GM20000 (cell line): ENCODE measurements around the gene AMER1.

ENCODE experiments used
- DNase-seq: peaks from one replicate; pipeline ENCODE4 v3.0.0; 2012; ENCODE audit warnings: low spot score
- CTCF ChIP-seq: IDR thresholded peaks from 2 replicates; pipeline ENCODE4 v1.5.1; 2012; ENCODE audit warnings: mild to moderate bottlenecking, control low read depth; ENCODE audit errors: extremely low read depth, missing control alignments

Gene AMER1

GRCh38 chrX:64192040-64192439 lies 13.5 kb downstream of the AMER1 start:
- DNase-seq, result no peak
- no peak for TF ChIP-seq CTCF

DNA sequence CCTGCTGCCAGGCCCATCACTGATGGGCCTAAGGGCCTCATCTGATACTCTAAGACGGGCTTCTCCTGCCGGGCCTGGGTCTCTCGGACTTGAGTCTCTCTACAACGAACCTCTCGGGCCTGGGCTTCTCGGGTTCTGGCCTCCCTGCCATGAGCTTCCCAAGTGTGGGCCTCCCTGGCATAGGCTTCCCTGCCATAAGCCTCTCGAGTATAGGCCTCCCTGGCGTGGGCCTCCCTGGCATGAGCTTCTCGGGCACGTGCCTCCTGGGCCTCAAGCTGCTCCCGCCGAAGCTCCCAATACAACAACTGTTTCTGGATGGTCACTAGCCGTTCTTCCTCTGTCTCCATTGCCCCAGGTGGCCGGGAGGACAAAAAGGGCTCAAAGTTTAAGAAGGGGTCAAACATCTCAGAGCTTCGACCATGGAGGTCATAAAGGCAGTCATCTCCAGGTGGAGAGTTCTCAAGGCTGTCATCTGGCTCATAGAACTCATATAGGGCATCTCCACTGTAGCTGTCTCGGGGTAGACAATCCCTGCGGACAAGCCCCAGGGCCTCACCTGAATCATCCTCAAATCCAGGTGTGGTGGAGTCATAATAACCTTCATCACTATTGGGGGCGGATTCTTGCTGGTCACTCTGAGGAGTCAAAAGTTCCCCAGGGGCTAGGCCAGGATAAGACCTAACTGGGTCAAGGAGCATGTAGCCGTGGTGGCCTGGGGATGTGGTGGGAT lies 14.1 kb downstream of the AMER1 start:
- no peak for TF ChIP-seq CTCF
- no peak for DNase-seq

DNA sequence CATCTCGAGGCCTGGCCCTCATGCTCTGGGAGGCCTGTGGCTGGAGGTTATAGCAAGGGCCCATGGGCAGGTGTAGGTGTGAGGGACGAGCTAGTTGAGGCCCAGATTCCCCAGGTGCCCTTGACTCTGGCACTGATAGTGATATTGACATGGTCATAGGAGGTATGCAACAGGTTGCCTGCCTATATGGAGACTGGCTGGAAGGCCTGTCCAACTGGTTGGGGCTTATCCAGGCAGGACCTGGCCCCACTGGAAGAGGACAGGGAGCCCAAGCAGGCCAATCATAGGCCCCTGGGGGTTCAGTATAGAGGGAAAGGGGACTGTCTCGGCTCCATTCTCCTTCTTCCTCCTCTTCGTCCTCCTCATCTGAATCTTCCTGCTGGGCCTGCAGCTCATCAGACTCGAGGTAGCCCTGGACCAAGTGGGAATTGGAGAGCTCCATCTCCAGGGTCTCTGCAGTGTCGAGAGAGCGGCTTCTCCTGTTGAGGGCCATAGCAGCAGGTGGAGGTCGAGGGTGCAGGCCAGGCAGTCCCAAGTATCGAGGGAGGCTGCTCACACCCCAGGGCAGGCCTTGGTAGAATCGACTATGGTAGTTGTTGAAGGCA lies 15.3 kb downstream of the AMER1 start:
- no peak for TF ChIP-seq CTCF
- DNase-seq, result no peak

DNA sequence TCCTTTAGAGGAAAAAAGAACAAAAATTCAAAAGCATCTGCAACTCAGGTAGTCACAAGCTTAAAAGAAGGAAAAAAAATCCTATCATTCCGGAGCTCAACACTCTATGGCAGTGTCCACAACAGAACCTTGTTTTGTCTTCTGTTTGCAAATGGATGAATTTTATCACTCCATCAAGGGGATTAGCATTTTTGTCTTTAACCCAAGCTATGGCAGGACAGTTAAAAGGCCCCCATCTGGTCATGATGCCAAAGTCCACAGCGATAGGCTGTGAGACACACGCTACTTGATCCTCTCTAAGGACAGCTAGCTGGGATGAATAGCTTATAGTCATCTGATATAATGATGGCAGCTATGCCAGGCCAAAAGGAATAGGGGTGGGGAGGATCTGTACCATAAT lies 16.6 kb downstream of the AMER1 start:
- DNase-seq, result no peak

GRCh38 chrX:64187762-64188150 lies 17.8 kb downstream of the AMER1 start:
- TF ChIP-seq CTCF, result no peak
- no peak for DNase-seq

More for the DNA sequence above, 16.6 kb downstream of the AMER1 start:
- TF ChIP-seq CTCF, result no peak

DNA sequence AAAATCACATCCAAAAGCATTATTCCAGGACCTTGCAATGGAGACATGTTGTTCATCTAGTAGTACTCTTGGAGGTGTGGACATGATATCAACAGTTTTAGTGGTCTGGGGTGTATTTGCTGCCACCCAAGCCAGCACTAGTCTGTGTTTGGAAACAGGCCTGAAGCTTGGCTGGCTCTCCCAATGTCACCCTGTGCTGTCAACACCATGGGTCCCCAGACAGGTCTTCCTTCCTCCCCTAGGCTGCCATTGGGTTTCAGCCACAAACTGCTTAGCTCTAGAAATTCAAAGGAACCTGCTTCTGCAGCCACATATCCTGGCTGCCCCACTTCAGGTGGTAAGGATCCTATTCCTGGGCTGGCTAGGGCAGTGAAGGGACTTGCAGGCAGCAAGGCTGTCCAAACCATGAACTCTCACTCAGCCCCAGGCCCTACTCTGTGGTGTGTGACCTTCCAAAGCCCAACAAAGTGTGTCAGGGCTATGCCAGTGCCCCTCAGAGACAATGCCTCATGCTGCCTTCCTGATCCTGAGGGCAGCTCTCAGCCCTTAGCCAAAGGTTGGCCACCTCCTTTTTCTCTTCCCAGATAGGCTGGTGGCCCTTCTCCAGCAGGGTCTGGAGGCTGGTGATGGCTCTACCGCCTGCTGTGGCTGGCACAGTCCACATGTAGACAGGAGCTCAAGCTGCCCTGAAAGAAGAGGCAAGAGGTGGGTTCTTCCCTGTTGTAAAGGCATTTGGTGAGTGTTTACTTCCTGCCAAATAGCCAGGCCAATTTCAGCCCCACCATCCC lies 18.3 kb downstream of the AMER1 start:
- TF ChIP-seq CTCF, result no peak

GRCh38 chrX:64184396-64184795 lies 21.1 kb downstream of the AMER1 start:
- no peak for DNase-seq
- TF ChIP-seq CTCF, result no peak

More for the DNA sequence above, 18.3 kb downstream of the AMER1 start:
- DNase-seq, result no peak
